Activated gamma-delta T cell (primary cell): Measurements from ENCODE around the gene WDR45.
A peak's percentile ranks its signal among the peaks of the same experiment; 100 is the strongest.
"Not testable (repeated sequence)": the region's sequence is repeated elsewhere in the genome, so short reads cannot be mapped to it uniquely, and the experiment has no call there.

ENCODE experiments used
- DNase-seq: peaks from one replicate; lab custom pipeline; 2025; lab: John Stamatoyannopoulos, UW
- total RNA-seq, 2 donors: gene quantifications; one replicate each; lab custom pipeline; 2026; lab: John Stamatoyannopoulos, UW

Gene WDR45
- 51.9 to 62.5 reads per million in 2 donors for total RNA-seq

DNA sequence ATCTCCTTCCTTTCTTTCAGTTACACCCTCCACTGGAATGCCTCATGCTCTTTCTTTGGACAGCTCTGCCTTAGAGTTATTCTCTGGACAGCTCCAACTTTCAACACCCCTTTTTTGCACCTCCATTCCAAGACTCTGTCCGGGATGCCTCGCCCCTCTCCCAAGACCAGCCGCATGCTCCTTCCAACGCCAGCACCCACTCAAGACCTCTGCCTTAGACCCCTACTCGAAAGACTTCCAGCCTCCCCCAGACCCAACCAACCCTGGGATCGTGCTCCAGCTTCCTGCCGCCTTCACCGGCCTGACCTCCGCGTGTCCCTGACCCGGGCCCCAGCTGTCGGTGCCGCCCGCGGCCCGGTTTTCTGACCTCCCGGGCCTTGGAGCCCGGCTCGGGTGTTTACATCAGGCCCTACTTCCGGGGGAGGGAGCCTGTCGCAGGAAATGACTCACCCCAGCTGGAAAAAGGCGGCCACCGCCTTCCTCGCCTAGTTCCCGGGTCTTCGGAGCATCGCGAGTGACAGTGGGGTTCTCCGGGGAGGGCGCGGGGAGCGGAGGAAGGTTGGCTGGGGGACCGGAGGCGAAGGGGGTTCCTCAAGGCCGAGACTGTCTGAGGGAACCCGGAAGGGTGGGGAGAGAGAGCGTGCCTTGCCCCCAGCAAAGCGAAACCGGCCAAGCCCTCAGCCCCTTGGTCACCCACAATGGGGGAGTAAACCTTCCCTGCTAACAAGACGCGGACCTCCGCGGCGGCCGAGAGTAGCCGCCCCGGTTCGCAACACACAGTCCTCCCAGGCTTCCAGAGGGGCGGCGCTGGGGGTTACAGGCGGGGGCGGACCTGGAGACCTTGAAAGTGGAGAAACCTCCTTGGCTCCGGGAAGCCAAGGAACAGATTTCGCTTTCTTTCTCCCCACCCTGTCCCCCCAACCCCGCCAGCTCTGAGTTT is at the start of gene WDR45:
TSS of gene WDR45 (minus strand) at position 399 of the 940 bp plus-strand sequence. CDS start 1,792 bp downstream, outside the sequence.
- DNase-seq, result peak; percentile 50

DNA sequence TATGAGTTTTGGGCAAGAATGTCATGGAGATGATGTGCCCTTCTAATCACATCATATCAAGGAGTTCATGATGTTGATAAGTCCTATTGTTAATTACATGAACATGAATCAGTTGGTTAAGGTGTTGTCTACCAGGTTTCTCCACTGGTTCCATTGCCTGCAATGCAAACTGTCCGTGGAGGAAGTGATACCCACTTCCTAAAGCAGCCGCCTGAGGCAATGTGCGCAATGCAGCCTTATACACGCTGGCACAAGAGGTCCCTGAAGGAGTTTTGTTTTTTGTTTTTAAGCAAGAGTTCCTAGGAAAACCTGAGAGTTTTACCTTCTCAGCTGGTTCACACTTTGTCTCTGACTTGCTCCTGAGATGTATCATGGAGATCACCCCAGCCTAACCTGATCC is 49.7 kb upstream of the WDR45 start:
- DNase-seq, result no peak

DNA sequence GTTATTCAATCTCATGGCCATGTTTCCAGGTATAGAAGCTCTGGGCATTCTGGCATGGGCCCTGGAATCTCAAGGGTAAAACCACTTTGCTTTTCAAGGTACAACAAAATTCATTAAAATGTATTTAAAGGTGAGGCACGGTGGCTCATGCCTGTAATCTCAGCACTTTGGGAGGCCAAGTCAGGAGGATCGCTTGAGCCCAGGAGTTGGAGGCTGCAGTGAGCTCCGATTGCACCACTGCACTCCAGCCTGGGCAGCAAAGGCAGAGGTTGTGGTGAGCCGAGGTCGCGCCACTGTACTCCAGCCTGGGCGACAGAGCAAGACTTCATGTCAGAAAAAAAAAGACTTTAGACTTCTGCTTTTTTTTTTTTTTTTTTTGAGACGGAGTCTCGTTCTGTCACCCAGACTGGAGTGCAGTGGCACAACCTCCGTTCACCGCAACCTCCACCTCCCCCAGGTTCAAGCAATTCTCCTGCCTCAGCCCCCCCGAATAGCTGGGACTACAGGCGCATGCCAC is 48.1 kb upstream of the WDR45 start:
- DNase-seq, result not testable (repeated sequence)

DNA sequence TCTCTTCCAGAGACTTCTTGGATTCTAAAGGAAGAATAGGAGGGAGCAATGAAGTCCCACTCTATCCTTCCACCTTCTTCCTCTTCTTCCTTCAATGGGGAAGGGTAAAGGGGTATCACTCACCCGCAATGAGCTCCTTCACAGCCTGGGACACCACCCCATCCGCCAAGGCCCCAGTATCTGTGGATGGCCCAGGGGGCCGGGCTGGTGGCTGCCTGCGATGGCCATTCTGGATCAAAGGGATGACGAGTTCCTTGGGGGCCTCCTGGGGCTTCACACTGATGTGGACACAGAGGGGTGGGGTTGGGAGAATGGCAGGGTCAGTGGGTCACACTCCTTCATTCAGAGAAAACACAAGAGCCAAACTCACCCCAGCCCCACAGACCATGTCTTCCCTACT is 42.8 kb upstream of the WDR45 start:
- DNase-seq, result no peak

DNA sequence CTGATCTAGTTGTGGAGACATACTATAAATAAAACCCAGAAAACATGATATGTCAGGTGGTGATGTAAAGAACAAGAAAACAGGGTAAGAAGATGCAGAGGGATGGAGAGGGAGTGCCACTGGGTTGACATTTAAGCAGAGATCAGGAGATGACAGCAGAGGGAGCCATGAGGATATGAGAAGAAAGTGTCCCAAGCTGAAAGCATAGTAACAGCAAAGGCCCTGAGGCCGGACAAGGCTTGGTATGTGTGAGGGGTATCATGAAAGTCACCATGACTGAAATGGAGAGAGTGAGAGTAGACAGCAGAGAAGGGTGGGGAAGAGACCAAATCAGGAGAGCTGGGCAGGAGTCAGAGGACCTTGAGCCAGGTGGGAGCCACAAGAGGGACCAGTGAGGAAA is 40.4 kb upstream of the WDR45 start:
- no peak for DNase-seq

DNA sequence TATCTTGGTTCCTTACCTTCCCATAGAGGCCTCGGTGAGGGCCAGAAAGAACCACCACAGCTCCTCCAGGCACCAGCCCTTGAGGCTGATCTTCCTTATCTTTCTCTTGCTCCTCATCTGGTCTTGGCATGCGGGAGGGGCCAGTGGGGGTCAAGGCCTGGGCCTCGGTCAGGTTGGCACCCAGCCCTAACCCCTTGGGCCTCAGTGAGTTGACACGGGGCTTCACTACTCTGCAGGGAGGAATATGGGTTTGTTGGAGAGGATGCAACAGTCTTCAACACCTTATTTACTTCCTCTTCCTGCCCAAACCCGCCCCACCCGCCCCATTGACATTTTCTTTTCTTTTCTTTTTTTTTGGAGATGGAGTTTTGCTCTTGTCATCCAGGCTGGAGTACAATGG is 37.9 kb upstream of the WDR45 start:
- DNase-seq, result no peak

DNA sequence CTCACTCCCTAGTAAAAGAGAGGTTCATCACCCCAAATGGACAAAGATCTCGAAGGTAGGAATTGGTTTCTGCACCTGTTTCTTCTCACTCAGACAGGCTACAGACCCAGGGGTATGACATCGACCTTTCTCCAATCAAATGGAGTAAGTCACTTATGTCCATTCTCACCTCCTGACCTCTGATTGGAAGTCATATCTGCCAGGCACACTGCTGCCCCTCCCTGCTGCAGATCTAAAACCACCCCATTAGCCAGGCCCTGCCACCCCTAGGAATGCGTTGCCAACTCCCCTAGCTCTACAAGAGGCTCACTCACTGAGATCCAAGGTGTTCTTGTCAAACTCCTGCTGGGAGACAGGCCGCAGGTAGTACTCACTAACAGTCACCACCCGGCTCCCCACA is 37.0 kb upstream of the WDR45 start:
- DNase-seq, result no peak

DNA sequence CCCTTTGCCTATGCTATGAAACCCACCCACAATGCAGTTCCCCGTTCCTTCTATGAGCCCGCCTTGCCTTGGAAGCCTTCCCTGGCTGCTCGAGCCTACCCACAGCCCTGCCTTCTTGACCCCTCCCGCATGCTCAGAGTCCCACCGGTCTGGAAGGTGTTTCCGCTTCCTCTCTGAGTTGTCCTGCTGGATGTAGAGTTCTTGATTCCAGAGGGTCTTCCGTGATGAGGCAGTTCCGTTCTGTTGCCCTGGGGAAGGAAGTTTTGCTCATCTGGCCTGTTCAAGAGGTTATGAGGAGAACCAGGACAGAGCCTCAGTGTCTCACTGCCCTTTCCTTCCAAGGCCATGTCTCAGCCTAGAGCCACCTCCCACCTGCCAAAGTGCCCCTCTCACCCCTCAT is 36.4 kb upstream of the WDR45 start:
- no peak for DNase-seq

DNA sequence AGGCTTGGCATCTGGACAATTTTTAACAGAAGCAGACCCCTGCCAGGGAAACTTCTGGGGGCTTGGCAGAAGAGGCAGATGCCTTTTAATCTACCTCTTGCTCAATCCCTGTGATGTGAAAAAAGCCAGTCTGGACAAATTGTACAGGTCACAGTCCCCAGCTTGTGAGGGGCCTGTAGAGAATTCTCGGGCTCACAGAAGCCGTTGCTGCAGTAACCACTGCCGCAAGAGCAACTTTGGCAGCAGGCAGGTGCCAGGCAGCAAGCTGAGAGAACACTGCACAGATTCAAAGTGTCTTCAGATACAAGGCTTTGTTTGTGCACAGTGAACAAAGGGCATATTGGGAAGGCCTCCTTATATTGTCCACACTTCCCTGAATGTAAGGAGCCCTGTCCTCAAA is 32.1 kb upstream of the WDR45 start:
- DNase-seq, result no peak

DNA sequence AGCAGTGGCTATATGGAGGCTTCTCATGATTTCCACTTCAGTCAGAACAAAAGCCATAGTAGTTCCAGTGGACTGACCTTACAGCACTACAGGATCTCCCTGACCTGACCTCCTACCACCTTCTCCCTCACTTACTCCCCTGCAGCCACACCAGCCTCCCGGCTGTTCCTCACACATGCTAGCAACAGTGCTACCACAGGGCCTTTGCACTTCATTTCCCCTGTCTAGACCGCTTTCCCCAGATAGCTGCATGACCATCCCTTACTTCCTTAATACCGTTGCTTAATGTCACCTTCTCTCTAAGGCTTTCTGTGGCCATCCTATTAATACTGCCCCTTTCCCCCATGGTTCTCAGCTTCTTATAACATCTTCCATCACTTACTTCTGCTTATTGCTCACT is 30.7 kb upstream of the WDR45 start:
- no peak for DNase-seq

DNA sequence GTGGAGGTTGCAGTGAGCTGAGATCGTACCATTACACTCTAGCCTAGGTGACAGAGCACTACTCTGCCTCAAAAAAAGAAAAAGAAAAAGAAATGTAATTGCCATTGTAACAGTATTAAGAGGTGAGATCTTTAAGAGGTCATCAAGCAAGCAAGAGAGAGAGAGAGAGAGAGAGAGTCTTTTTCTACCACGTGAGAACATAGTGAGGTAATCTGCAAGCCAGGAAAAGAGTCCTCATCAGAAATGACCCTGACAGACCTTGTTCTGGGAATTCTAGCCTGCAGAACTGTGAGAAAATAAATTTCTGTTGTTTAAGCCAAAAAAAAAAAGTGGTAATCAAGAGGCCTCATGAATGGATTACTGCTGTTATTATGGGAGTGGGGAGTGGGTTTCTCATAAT is 29.0 kb upstream of the WDR45 start:
- DNase-seq, result no peak

DNA sequence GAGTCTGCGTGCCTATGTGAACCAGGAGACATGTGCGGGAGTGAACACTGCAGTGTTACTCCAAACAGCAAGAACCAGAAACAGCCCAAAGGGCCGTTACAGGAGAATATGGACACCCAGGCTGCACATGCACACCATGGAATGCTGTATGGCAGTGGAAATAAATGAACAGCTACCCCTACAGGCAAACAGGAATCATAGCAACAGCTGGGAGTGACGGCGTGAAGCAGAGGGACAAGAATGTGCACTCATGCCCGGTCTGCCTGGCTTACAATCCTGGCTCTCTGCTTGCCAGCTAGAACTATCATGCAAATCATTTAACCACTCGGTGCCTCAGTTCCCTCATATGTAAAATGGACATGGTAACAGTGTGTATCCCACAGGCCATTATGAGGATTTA is 27.2 kb upstream of the WDR45 start:
- DNase-seq, result no peak

DNA sequence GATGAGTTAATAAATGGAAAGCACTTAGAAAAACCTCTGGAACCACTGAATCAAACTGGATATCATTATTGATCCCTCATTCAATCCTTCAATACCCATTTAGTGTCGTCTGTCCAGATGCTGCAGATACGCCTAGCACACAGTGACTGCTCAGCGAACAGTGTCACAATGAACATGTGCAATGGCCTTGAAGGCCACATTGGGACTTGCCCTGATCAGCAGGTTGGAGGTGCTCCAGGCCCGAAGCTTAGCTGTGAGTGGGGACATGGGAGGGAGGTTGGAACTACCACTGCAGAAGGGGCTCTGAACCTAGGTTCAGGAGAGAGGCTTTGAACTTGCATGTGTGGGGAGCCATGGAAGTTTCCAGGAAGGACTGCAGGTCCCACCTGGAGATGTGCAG is 26.6 kb upstream of the WDR45 start:
- DNase-seq, result no peak

DNA sequence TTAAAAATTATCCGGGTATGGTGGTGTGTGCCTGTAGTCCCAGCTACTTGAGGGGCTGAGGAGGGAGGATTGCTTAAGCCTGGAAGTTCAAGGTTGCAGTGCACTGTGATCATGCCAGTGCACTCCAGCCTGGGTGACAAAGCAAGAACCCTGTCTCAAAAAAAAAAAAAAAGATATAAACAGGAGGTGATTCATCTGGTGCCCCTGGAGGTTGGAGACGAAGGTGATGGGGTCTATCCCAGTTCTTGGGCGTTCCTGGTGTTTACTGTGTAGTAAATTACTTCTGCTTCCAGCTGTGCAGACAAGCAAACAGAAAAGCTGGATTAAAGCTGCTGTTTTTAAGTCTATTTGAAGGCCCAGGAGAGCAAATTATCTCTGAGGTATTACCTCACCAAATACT is 23.9 kb upstream of the WDR45 start:
- no peak for DNase-seq

DNA sequence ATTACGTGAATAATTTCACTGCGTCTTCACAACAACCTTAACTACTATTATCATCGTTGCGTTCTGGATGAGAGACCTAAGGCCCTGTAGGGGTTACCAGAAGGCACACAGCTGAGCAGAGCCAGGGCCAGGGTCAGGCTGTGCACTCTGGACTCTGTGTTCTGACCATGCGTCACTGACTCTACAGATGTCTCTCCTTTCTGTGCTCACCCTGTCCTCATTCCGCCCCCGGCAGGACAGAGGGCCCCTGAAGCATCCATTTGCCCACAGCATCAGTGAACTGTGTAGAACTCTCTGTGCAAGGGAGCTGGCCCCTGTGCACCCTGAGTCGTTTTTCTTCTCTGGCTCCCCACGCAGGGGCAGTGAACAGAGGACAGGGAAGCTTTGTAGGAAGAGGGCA is 22.5 kb upstream of the WDR45 start:
- DNase-seq, result no peak

DNA sequence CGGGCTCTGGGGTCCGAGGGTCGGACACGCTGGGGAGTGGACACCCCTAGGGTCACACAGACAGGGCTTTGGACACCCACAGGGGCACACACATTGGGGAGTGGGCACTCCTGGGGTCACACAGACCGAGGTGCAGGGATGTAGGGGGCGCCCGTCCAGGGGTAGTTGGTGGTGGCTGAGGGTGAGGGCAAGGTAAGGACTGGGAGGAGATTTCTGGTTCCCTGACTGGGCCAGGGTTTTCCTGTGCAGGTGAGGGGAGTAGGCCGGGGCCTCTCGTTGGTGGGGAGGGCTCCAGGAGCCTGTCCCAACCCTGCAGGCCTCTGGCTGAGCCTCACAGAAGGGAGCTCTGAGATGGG is 21.9 kb upstream of the WDR45 start:
- no peak for DNase-seq

DNA sequence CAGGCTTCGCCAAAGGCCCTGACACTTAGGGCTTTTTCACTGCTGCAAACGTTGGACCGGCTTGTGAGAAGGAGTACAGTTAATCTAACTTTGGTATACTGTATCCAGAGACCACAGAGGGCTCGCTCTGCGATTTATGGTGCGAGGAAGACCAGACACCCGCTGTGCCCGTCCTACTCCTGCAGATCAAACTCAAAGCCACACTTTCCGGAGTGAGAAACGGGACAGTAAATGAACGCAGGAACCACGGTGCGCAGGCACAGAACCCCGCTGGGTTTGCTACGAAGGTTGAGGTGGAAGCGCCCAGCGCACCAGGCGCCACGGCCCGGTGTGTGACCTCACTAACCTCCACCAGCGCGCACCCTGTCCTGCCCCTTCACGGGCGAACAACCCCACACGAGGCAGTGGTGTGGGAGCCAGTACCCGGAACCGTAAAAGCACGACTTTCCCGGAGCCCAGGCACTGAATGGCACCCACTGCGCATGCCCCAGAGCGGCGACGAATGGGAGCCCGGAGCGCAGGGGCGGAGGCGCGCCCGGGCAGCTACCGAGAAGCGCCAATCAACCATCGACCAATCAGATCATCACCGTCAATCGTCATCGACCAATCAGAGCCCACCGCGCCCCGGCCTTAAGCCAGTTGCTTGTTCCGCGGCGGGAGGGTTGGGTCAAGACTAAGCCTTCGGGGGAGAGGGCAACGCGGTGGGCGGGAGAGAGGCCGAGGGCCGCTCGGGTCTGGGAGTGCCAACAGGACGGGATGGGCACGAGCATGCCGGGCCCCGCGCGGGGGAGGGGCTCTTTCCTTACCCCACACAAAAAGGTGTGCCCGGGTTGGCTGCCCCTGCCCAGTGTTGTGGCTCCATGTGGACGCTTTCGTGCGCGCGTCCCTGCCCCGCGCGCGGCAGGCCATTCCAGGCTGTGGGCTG is 21.3 kb upstream of the WDR45 start:
- peak; percentile 83 for DNase-seq

DNA sequence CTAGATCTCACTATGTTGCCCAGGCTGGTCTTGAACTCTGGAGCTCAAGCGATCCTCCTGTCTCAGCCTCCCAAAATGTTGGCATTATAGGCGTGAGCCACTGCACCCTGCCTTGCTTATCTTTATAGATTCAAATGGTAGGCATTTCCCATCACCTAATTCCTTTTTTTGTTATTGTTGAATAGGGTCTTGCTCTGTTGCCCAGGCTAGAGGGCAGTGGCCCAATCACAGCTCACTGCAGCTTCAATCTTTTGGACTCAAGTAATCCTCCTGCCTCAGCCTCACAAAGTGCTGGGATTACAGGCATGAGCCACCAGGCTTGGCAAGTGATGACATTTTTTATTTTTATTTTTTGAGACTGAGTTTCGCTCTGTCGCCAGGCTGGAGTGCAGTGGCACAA is 16.7 kb upstream of the WDR45 start:
- DNase-seq, result no peak

DNA sequence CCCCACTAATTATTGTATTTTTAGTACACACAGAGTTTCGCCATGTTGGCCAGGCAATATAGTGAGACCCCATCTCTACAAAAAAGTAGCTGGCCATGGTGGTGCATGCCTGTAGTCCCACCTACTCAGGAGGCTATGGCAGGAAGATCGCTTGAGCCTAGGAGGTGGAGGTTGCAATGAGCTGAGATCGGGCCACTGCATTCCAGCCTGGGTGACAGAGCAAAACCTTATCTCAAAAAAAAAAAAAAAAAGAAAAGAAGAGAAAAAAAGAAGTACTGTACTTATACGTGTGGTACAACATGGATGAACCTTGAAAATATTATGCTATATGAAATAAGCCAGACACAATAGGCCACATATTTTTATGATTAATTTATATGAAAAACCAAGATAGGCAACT is 9.9 kb upstream of the WDR45 start:
- DNase-seq, result no peak

DNA sequence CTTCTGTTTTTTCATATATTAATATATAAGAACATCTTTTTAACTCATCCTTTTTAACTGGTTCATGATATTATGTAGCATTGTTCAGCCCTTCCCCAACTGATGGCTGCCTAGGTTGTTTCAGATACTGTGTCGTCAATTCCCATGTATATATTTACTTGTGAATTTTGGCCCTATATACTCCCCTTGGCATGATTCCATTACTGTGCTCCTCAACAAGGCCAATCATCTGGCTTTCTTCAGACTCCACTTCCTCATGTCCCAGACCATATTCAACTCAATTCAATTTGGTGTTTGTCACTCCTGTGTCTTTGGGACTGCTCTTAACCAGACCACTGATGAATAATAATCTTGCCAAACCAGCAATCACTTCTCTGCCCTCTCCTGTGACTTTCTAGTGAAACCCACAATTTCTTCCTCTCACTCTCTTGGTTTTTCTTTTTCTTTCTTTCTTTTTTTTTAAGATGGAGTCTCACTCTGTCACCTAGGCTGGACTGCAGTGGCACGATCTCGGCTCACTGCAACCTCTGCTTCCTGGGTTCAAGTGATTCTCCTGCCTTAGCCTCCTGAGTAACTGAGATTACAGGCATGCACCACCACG is 2.7 kb upstream of the WDR45 start:
- no peak for DNase-seq

DNA sequence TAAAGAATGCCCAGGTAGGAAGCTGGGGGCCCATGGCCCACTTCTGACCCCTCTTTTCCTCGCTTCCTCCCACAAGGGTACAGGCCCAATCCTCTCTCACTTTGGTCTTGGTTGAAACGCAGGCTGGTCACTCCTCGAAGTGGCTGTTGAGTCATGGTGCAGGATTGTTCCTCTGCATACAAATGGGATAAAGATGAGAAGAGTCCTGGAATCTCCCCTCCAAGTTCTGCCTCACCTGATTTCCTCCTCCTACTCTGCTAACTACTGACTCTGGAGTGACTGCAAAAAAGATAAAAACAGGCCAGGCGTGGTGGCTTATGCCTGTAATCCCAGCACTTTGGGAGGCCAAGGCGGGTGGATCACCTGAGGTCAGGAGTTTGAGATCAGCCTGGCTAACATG is 1.7 kb downstream of the WDR45 start:
- no peak for DNase-seq

DNA sequence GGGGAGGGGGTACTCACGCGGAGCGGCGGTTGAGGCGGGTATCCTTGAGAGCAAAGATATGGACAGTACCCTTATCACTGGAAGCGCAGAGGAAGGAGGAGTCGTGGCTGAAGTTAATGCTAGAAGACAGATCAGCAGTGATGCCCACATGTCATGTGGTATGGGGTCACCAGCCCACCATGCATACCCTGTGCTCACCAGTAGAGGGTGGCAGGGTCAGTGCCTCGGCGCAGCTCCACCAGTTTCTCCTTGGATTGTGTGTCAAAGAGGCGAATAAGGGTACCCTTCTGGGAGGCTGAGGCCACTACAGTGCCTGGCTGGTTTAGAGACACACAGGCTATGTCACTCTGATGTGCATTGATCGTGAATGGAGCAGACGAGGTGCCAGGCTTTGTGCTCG is 4.3 kb downstream of the WDR45 start:
- no peak for DNase-seq
